HG03469 (cell line): ENCODE measurements around the gene MYNN.
"Not testable (repeated sequence)": the region's sequence is repeated elsewhere in the genome, so short reads cannot be mapped to it uniquely, and the experiment has no call there.

Experiments
- ATAC-seq: cut with Tn5 transposase; IDR thresholded peaks from one replicate; pipeline ENCODE4 v1.9.1; 2021; ENCODE audit warnings: mild to moderate bottlenecking, moderate library complexity, moderate number of reproducible peaks; ENCODE audit not compliant: unreplicated experiment

Gene MYNN

DNA sequence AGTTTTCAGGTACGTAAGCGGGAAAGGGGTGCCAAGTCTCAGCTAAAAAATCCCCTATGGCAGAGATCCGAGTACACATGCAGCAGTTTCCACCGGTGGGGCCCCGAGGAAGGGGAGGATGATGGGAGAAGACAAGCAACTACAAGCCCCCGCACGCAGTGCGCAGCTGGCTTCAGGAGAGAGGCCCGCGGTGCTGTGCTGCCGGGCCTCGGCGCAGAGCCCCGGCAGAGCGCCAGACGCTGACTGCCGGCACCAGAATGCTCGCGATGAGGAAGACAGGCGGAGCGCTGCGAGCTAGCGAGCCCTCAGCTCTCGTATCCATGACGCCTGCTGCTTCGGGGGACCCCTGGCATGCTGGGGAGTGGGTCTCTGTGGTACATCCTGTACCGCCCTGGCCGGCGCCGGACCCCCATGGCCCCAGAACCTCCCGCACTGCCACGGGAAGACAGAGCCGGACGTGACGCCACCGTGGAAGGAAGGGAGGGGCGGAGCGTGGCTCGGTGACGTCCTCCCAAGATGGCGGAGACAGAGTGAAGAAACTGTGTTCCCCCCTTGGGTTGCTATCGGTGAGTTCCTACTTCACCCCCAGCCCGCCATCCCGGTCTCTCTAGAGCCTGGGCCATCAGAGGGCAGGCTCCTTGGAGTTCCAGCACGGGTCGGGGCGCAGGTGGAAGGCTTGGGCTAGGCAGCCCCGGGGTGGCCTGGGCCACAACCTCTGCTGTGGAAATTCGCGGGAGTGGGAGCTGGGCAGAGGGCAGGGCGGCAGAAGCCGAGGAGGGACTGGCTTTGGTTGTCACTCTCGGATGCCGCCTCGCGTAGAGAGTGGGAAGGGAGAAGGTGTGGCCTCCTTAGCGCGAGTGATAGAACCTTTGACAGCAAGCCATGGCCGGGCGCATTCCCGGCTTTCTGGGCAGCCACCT is at the start of gene MYNN:
MYNN (plus strand) TSS at position 500 of the 920 bp plus-strand sequence. CDS start 900 bp downstream, outside the sequence.
- ATAC-seq = peak; percentile 64

DNA sequence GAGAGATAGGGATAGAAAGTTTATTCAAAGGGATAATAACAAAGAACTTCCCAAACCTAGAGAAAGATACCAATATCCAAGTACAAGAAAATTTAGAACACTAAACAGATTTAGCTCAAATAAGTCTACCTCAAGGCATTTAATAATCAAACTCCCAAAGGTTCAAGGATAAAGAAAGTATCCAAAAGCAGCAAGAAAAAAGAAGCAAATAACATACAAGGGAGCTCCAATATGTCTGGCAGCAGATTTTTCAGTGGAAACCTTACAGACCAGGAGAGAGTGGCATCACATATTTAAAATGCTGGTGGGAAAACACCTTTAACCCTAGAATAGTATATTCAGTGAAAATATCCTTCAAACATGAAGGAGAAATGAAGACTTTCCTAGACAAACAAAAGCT is 41.3 kb upstream of the MYNN start:
- not testable (repeated sequence) for ATAC-seq

DNA sequence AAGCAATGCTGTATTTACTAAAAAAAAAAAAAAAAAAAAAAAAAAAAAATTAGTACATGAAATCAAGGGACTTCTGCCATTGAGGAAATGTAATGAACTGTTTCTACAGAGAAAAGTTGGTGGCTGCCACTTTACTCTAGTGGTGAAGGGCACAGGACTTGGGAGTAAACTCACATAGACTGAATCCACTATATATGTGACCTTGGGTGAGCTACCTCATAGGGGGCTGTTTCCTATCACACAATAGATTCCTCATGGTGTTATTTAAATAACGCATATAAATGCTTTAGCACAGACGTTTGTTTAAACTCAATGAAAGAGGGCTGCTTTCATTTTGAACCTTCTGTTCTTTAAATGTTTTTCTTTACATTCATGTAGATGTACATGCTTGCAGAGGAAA is 34.1 kb upstream of the MYNN start:
- ATAC-seq = no peak

DNA sequence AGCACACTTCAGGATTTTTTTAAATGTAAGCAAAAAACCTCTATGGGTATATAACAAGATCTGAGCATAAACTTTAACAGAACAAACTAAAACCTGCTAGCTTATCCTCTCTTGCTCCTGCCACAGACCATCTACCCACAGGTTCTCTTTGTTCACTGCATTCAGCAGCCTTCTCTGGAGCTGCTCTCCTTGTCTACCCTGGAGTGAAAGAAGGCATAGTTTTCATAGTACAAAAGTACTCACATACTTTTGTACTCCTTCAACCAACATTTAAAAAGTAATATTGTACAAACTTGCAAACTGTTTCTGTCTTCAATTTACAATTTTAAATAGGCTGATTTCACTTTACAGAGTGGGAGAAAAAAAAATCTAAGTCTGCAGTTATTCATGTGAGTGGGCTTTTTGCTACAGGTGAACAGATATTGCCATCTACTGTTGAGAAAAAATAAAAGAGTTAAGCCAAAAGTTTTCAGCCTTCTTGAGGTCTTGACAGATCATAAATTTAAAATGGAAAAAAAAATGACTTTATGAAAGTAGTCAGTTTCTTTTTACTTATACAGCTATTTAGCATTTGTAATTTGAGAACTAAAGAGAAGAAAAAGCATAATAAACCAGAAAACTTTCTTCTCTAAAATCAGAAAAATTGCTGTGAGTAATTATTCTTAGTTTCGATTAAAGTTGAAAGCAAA is 28.7 kb upstream of the MYNN start:
- no peak for ATAC-seq

DNA sequence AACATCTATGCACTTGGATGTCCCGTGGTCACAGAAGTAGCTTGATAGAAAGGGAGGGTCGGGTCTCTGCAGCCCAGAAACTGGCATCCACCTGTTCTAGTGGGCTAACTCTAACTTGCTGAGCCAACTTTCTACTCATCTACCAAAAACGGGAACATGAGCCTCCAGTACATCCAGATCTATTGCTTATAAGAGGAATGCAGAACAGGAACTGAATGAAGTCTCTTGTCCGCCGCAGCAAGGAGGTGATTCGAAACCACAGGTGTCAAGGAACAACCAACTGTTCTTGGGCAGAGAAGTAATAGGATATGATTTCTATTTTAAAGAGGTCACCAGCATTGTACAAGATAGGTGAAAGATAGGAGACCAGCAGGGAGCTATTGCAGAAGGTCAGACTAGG is 26.3 kb upstream of the MYNN start:
- ATAC-seq = no peak

DNA sequence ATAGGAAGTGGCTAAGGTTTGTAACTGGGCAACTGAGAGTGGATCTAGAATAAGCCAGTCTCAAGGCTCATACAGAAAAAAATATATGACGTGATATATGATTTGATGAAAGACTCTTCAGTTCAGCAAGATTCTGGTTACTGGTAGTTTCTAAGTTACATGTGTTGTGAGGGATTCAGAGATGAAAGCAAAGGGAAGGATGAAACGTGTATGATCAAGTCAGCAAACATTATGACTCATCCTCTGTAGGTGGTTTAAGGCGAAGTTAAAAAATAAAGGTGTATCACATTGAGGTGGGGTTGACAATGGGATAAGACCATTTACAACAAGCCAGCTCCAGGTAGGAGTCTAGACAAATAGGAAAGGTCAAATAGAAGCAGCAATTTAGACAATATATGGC is 24.5 kb upstream of the MYNN start:
- ATAC-seq = no peak

DNA sequence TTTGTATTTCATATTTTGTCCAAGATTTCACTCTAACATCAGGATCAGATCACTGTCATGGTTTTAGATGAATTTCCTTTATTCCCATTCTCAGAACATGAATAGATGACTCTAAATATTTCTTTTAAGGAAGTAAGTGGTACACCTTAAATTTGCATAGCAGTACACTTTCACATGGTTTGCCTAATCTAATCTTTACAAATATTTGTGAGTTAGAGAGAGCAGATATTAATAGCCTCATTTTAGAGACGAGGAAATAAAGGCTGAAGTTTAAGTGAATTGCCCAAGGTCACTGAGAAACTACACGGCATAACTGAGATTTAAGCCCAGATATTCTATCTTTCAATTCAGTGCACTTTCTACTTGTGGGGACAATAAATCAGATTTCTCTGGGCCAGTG is 22.5 kb upstream of the MYNN start:
- ATAC-seq = no peak

DNA sequence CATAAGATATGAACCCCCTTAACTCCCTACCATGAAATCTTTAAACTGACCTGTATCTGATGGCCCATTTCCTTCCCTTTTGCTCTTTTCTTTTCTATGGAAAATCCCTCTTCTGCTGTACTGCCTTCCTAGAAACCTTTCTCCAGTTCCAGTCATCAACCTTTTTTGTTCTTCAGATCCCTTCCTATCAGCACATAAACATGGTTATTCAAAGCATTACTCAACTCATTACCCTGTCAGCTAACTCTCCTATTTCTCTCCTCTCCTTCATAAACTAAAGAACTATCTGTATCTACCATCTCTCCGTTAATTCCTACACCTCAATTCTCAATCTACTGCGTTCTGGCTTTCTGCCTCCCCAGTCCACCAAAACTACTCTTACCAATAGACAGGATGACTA is 21.3 kb upstream of the MYNN start:
- no peak for ATAC-seq

DNA sequence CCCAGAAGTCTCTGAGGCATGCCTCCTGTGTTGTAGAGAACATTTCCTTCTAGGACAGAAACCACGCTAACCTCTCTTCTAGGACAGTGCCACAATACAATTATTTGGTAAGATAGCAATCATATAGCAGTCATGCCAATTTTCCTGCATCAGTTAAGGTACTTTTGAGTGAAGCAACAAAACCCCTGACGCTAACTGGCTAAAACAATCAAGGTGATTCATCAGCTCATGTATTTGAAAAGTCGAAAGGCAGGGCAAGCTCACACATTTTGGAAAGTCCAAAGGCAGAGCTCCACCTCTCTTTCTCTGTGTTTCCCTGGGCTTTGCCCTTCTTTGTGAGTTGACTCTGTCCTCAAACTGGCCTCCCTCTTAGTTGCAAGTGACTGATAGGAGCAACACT is 18.5 kb upstream of the MYNN start:
- no peak for ATAC-seq

DNA sequence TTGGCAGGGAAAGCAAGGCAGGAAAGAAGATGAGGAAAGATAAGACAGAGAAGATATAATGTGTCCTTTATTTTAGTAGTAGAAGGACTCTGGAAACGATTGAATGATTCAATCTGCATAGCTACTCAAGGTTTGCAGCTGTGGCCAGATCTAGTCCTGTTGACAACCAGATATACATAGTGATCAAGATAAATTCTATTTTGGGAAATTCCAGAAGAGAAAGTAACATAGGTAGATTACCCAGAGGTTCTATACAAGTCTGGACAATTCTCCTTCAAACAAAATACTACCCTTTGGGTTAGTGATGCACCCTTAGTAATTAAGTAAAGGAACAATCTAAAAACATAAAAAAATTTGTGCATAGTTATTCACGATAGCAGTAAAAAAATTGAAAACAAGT is 17.7 kb upstream of the MYNN start:
- ATAC-seq = no peak

DNA sequence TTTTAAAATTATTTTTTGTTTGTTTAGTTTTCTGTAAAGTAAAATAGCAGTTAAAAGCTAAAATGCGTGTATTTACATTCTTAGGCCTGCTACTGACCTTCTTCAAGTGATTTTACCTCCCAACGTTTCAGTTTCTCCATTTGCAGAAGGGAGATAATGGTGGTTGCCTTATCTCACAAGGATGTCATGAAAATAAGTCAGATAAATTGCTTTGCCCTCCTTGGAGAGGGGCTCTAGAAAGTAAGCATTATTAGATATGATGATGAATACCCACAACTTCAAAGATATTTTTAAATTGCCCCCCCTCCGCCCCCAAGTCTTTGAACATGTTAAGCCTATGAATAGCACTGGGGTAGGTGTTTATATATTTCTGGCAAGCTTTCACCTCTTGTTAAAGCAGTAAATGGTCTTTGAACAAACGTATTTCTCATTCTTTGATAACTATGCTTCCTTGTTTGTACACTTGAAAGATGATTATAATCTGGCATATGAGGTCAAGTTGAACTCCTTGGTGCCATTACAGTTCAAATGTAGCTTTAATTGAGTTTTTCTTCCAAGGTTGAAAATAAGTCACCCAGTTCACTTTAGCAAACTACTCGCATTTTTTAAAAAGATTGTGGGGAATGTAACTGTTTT is 14.7 kb upstream of the MYNN start:
- ATAC-seq = no peak

DNA sequence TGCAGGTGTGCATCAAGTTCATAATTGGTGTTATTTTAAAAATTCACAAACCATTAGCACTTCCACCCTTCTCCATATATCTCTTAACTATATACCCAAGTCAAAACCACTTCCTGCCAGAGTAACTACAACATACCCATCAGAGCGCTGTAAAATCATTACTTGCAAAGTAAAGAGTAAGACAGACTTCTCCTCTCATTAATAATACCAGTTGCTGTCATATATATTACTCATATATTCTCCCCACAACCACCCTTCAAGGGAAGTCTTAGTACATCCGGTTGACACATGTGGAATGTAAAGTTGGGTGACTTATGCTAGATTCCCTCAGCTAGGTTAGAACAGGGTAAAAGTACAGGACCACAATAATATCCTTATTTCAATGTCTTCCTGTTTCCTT is 13.9 kb upstream of the MYNN start:
- ATAC-seq = peak; percentile 55

DNA sequence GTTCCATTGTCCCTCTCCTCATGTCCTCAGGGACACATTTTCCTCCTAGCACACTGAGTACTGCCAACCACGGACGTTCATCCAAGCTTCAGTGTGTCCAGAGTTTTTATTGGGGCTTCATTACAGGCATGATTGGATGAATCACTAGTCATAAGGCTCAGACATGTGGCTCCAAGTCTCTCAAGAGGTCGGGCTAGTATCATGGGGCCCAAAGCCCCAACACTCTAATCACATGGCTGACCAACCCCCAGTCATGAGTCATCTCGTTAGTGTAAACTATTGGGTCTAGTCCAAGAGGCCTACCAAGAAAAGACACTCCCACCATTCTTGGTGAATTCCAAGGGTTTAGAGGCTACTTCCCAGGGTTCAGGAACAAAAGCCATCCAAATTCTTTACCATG is 12.7 kb upstream of the MYNN start:
- ATAC-seq = no peak

DNA sequence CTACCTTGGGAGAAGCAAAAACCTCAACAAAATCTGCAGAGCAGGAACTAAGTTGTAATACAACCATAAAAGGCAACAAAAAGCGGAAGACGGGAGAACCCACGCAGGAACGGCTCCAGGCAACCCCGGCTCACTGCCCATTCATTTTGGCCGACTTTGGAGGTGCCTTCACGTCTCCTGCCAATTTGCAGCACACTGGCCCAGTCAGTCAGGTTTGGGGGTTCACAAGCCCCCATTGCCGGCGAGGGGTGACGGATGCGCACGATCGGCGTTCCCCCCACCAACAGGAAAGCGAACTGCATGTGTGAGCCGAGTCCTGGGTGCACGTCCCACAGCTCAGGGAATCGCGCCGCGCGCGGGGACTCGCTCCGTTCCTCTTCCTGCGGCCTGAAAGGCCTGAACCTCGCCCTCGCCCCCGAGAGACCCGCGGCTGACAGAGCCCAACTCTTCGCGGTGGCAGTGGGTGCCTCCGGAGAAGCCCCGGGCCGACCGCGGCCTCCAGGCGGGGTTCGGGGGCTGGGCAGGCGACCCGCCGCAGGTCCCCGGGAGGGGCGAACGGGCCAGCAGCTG is 8.8 kb upstream of the MYNN start:
- ATAC-seq = peak; percentile 29

DNA sequence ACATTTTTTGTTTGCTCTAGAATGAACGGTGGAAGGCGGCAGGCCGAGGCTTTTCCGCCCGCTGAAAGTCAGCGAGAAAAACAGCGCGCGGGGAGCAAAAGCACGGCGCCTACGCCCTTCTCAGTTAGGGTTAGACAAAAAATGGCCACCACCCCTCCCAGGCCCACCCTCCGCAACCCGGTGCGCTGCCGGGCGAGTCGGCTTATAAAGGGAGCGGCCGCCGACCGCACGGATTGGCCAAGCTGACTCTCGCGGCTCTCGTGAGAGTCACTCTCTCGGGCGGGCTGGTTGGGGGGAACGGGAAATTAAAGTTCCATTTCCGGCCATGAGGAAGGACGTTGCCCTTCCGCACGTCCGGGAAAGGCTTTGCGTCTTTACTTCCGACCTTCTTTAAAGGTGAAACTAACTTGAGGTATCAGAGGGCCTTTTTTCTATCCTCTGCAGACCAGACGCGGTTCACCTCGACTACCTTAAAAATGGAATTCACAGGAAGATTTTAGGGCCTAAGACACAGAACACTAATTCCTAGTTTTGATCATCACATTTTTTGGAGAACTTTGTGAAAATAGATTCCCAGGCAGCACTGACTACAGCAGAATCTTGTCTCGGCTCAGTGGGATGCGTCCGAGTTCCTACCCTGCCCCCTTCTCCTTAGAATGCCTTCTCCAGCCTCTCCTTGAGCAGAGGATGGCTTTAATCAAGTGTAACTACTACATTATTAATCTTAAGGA is 8.1 kb upstream of the MYNN start, which contains the start of gene TERC:
TERC (minus strand) TSS at position 179 of the 731 bp plus-strand sequence.
- ATAC-seq = peak; percentile 61

DNA sequence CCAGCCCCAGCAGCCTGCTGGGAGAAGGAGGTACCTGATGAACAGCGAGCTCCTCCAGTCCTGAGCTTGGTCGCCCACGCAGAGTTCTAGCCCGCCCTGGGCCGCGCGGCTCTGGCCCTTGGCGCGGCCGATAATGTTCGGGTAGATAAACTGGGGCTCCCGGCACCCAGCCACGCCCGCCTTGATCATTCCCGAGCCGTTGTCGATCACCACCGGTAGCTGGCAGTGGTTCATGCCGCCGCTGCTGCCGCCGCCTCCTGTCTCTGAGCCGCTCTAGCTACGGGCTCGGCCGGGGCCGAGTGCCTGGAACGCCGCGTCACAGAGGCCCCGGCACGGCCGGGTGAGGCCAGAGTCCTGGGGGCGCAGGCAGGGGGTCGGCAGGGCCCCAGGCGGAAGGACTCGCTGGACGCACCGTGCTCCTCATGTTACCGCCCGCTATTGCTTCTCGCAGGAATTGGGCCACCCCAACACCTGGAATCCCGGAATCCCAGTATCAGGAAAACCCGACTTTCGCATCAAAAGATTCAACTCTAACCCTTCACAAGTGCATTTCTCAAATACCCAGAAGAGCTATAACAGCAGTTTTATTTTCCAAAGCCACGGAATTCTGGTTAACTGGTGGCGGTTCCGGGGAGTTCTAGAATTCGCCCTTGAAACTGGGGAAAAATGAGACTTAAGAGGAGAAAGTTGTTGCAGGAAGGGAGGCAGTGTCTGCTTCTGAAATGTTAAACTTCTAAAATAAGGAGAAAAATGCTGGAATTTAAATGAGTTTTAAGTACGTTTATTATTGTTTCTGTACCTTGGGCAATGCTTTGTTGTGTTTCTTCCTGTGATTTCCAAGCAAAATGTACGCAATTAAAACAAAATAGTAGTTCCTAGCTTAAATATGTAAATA is 3.7 kb upstream of the MYNN start, which contains the start of gene ACTRT3:
ACTRT3 (minus strand) TSS at position 275 of the 895 bp plus-strand sequence; CDS start at position 234, 41 bp downstream.
- peak; percentile 20 for ATAC-seq

DNA sequence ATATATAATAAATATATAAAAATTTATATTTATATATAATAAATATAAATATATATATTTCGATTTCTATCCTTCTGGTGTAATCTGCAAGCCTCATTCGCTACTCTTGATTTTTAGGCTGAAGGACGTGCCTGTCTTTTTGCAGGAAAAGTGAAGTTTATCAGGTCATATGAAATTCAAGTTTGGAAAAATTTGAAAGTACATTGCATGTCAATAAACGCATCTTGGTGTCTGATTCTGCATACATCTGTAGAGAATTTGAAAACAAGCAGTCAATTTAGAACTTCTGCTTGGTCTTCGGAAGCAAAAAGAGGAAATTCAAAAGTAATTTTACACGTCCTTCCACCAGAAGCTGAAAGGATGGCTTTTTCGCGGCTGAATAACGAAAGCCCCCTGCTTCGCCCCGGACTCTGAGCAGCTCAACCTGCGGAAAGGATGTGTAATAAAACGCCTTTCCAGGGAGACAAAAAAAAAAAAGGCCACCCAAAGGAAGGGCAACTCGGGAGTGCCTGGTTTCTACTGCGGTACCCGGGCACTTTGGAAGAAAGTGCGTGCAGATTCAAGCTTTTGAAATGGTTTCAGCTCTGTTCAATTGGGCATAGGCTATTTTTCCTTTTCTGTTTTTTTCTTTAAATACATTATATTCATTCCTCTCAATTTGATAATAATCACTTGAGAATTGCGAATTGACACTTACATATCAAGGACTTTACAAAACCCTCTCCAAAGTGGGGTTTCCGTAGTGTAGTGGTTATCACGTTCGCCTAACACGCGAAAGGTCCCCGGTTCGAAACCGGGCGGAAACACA is 1.5 kb upstream of the MYNN start:
- ATAC-seq = peak; percentile 21

DNA sequence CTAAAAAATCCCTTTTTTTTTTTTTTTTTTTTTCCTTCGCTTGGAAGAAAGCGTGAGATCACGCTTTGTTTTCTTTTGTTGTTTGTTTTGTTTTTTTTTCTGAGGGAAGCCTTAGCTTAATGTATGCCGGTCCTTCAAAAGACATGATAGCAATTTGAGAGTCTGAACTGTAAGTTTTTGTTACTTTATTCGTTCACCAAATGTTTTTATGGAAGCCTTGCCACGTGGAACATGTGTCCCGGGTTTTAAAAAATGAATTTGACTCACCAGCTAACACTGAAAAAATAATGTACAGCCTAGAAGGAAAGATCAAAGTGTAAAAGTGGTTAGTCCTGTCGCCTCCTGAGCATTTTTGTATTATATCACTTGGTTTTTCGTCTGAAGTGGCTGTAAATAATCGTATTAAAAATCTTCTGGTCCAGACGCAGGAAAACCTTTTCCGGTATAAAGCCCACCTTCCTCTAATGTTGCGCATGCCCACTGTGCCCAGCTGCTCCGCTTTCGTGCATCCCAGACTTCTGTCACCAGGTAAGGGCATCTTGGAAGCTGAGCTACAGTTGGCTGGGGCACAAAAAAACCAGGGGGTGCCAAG is 795 bp upstream of the MYNN start:
- peak; percentile 1 for ATAC-seq
